ACC112 (cell line): ENCODE results near the gene PDZD8.
"Not testable (repeated sequence)": the region's sequence is repeated elsewhere in the genome, so short reads cannot be mapped to it uniquely, and the experiment has no call there.

Source experiments
- H2AFZ ChIP-seq: fragments of 200-600 bp; sonication (generic); one replicate; pipeline ENCODE4 v1.6.0; 2017; ENCODE audit warnings: antibody characterized with exemption, low read length; ENCODE audit not compliant: unreplicated experiment
- H3K27ac ChIP-seq: fragments of 200-600 bp; sonication (generic); 2 replicates; pipeline ENCODE4 v1.5.1; 2014; ENCODE audit warnings: low read depth, mild to moderate bottlenecking, antibody characterized with exemption, low read length, moderate library complexity
- H3K27me3 ChIP-seq: fragments of 200-600 bp; sonication (generic); 2 replicates; pipeline ENCODE4 v1.6.1; 2014; ENCODE audit warnings: mild to moderate bottlenecking, antibody characterized with exemption, low read length, moderate library complexity, mixed read lengths; ENCODE audit not compliant: insufficient read depth
- H3K36me3 ChIP-seq: fragments of 200-600 bp; sonication (generic); 2 replicates; pipeline ENCODE4 v1.6.1; 2016; ENCODE audit warnings: mild to moderate bottlenecking, antibody characterized with exemption, low read length, moderate library complexity, mixed read lengths; ENCODE audit not compliant: insufficient read depth
- H3K4me1 ChIP-seq: fragments of 200-600 bp; sonication (generic); one replicate; pipeline ENCODE4 v1.6.1; 2016; ENCODE audit warnings: low read length, mixed read lengths; ENCODE audit not compliant: insufficient read depth, unreplicated experiment, control insufficient read depth
- H3K4me3 ChIP-seq: fragments of 200-600 bp; sonication (generic); 2 replicates; pipeline ENCODE4 v1.5.1; 2014; ENCODE audit warnings: mild to moderate bottlenecking, low read depth, low read length
- H3K79me2 ChIP-seq: fragments of 200-600 bp; sonication (generic); one replicate; pipeline ENCODE4 v1.6.0; 2016; ENCODE audit warnings: low read length; ENCODE audit not compliant: control insufficient read depth, unreplicated experiment, insufficient read depth

The PDZD8 gene

GRCh38 chr10:117294735-117295134 is 80.5 kb downstream of the PDZD8 start:
- Histone ChIP-seq H3K4me3 (no peak overlapping the region), H3K79me2 (peaks cover 8% of the 10 kb centered on the region), H3K4me1 (no peaks in the 10 kb centered on the region), H2AFZ (no peak overlapping the region), H3K36me3 (no peaks in the 10 kb centered on the region), H3K27ac (no peak overlapping the region), H3K27me3 (no peaks in the 10 kb centered on the region)

- peaks cover 7% of the 10 kb centered on the region for H3K79me2 ChIP-seq
Measured at GRCh38 chr10:117294039-117294645, 81.1 kb downstream of the PDZD8 start.

GRCh38 chr10:117290872-117291271 is 84.4 kb downstream of the PDZD8 start:
- H2AFZ ChIP-seq, H3K27me3 ChIP-seq, H3K79me2 ChIP-seq, H3K27ac ChIP-seq, H3K4me3 ChIP-seq, H3K36me3 ChIP-seq, H3K4me1 ChIP-seq: not testable (repeated sequence)

More at GRCh38 chr10:117294039-117294645, 81.1 kb downstream of the PDZD8 start:
- no peak overlapping the region for H3K27ac ChIP-seq
- H3K4me3 ChIP-seq, result no peak overlapping the region
- H3K27me3 ChIP-seq, result no peaks in the 10 kb centered on the region
- no peak overlapping the region for H2AFZ ChIP-seq
- H3K4me1 ChIP-seq, result no peaks in the 10 kb centered on the region
- peaks cover 4% of the 10 kb centered on the region; the same call in 1 of the 2 replicates for H3K36me3 ChIP-seq

GRCh38 chr10:117284716-117285494 is 90.3 kb downstream of the PDZD8 start:
- Histone ChIP-seq H3K27me3 (no peaks in the 10 kb centered on the region), H3K4me1 (no peaks in the 10 kb centered on the region), H3K79me2 (no peaks in the 10 kb centered on the region), H3K4me3 (no peak overlapping the region), H2AFZ (no peak overlapping the region), H3K36me3 (peaks cover 17% of the 10 kb centered on the region), H3K27ac (no peak overlapping the region)

- Histone ChIP-seq H3K27me3 (no peaks in the 10 kb centered on the region), H3K79me2 (no peaks in the 10 kb centered on the region), H3K27ac (no peak overlapping the region), H3K4me3 (no peak overlapping the region), H3K36me3 (no peaks in the 10 kb centered on the region), H3K4me1 (no peaks in the 10 kb centered on the region), H2AFZ (no peak overlapping the region)
Measured at GRCh38 chr10:117277675-117278074, 97.6 kb downstream of the PDZD8 start.

- Histone ChIP-seq H3K27ac (no peak overlapping the region), H3K4me1 (no peaks in the 10 kb centered on the region), H3K4me3 (no peak overlapping the region), H3K27me3 (no peaks in the 10 kb centered on the region), H3K36me3 (no peaks in the 10 kb centered on the region), H3K79me2 (no peaks in the 10 kb centered on the region), H2AFZ (no peak overlapping the region)
Measured at GRCh38 chr10:117275121-117275520, 100.1 kb downstream of the PDZD8 start.

- H2AFZ ChIP-seq, result no peak overlapping the region
- H3K36me3 ChIP-seq, result no peaks in the 10 kb centered on the region
- no peaks in the 10 kb centered on the region for H3K79me2 ChIP-seq
- no peak overlapping the region for H3K27ac ChIP-seq
- no peak overlapping the region for H3K4me3 ChIP-seq
- H3K4me1 ChIP-seq, result no peaks in the 10 kb centered on the region
- no peaks in the 10 kb centered on the region for H3K27me3 ChIP-seq
Measured at GRCh38 chr10:117274509-117274908, 100.7 kb downstream of the PDZD8 start.

GRCh38 chr10:117273980-117274379 is 101.3 kb downstream of the PDZD8 start:
- H3K4me3 ChIP-seq, result no peak overlapping the region
- H2AFZ ChIP-seq, result no peak overlapping the region
- no peaks in the 10 kb centered on the region for H3K4me1 ChIP-seq
- H3K27ac ChIP-seq, result no peak overlapping the region
- H3K79me2 ChIP-seq, result no peaks in the 10 kb centered on the region
- H3K27me3 ChIP-seq, result no peaks in the 10 kb centered on the region
- H3K36me3 ChIP-seq, result no peaks in the 10 kb centered on the region

GRCh38 chr10:117272195-117273076 is 102.8 kb downstream of the PDZD8 start:
- Histone ChIP-seq H3K27me3 (no peaks in the 10 kb centered on the region), H3K36me3 (no peaks in the 10 kb centered on the region), H3K4me1 (no peaks in the 10 kb centered on the region), H2AFZ (no peak overlapping the region), H3K4me3 (no peak overlapping the region), H3K27ac (no peak overlapping the region), H3K79me2 (no peaks in the 10 kb centered on the region)

- Histone ChIP-seq H3K79me2 (no peaks in the 10 kb centered on the region), H3K4me1 (no peaks in the 10 kb centered on the region), H3K36me3 (no peaks in the 10 kb centered on the region), H3K27ac (no peak overlapping the region), H3K4me3 (no peak overlapping the region), H2AFZ (no peak overlapping the region), H3K27me3 (no peaks in the 10 kb centered on the region)
Measured at GRCh38 chr10:117271427-117271826, 103.8 kb downstream of the PDZD8 start.
